NCI-H82 treated with DMSO at 0.1 percent for 48 hours (cell line): Measurements from ENCODE around the gene PCSK4.
A peak's percentile ranks its signal among the peaks of the same experiment; 100 is the strongest.

Experiments used
- DNase-seq: peaks from one replicate; lab custom pipeline; 2025; ENCODE audit not compliant: unreplicated experiment; lab: John Stamatoyannopoulos, UW

Gene PCSK4

DNA sequence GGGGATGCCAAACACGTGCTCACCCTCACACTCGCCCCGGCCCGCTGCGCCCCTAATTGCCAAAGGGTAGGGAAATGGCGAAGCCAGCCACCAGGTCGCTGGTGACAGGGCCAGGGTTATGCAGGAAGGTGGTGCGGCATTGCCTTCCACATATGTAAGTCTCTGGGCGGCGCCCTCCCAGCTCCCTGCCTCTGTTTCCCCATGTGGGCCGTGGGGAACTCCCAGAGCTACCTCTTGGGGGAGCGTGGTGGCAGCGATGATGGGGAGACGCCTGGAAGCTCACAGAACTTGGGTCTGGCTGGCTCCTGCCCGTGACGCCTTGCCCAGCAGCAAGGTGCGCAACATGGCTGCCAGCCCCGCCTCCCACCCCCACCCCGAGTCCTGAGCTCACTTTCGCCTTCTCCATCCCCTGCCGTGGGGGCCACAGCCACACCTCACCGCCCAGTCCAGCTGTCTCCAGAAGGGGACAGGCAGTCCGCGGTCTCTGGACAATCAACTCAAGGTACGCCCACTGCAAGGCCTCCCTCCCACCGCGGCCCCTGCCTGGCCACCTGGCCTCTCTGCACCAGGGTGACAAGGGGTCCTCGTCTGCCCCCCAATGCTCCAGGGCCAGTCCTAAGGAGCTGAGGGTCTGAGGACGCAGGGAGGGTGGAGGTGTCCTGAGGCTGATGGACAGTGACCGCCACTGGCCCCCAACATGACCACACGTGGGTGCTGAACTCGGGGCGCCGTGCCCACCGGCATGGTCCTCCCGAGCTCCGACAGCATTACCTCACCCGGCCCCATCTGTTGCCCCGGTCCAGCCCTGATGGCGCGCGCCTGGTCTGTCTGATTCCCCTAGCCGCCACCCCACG lies 17.7 kb downstream of the PCSK4 start:
- no peak for DNase-seq

DNA sequence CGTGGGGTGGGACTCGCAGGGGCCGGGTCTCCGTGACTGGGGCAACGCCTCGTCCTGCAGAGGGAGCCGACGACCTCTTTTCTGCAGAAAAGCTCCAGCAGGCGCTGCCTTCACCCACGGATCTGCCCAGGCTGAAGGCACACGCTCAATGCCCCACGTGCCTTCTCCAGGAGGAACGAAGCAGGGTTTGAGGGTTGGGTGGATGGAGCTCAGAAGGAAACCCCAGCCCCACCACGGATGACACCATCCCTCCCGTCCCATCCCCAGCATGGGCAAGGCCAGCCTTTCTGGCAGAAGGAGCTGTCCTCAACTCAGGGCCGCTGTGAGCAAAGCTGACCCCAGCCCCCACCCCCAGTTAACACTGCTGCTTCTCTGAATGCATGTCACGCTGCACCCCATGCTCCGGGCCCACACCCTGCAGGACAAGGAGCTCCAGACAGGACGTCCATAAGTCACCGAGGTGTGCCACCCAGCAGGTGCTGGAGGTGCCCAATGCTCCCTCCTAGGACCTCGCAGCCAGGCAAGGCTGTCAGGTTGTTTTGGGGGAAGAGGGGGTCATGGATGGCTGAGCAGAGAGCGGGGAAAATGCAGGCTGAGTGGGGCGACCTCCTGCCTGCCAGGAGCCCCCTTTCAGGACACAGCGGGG lies 18.5 kb downstream of the PCSK4 start:
- no peak for DNase-seq

DNA sequence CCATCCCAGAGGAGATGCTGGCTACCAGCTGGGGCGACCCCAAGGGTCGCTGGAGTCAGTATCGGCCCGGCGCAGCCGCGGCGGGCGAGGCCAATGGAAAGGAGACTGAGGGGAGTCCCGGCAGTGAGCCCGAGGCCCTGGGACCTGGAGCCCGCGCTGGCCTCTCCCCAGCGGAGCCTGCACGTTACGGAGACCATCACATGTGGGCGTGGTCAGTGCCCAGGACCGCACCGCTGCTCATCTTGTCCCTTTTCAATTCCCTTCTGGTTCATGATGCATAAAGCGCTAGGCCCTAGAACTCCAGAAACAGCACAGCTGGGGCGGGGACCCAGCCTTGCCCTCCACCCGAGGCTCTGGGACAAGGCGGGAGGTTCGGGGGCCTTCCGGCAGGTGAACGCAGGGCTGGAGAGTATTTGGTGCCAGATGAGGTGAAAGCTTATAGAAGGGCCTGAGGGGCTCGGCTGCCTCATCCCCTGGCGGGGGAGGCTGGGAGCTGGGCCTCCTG lies 19.1 kb downstream of the PCSK4 start:
- DNase-seq: no peak

DNA sequence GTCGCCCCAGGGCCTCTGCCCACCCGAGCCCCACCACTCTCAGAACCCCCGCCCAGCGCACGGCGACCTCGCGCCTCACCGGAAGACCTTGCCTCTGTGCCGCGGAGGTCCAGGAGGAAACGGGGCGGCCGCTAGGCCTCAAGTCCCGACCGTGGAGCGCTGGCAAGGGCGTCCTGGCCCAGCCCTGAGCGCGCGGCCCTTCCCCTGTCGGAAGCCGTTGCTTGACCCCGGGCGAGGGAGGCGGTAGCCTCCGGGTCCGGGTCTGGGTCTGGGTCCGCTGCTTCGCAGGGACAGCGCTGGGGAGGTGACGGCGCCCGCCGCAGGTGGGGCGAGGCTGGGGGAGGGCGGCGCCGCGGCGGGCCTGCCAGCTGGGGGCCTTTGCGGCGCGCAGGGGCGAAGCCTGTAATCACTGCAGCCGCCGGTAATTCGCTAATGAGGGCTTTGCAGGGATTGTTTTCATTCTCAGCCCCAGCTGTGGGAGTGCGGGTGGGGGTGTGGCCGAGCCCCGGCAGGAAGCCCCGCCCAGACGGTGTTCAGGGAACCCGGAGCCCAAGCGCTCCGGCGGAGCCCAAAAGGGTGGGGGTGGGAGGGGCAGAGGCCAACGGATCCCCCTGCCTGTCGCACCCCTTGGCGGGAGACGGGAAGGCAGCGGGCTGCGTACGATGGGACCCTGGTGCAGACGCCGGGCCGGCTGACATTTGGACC lies 19.7 kb downstream of the PCSK4 start:
- DNase-seq: peak; percentile 78

DNA sequence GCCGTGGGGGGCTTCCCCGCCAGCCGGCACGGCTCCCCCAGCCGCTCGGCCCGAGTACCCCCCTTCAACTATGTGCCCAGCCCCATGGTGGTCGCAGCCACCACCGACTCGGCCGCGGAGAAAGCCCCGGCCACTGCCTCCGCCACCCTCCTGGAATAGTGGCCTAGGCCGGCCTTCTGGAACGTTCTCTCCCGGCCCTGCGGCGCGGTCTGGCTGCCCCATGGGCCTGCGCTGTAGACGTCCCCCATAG lies 20.2 kb downstream of the PCSK4 start:
- no peak for DNase-seq

DNA sequence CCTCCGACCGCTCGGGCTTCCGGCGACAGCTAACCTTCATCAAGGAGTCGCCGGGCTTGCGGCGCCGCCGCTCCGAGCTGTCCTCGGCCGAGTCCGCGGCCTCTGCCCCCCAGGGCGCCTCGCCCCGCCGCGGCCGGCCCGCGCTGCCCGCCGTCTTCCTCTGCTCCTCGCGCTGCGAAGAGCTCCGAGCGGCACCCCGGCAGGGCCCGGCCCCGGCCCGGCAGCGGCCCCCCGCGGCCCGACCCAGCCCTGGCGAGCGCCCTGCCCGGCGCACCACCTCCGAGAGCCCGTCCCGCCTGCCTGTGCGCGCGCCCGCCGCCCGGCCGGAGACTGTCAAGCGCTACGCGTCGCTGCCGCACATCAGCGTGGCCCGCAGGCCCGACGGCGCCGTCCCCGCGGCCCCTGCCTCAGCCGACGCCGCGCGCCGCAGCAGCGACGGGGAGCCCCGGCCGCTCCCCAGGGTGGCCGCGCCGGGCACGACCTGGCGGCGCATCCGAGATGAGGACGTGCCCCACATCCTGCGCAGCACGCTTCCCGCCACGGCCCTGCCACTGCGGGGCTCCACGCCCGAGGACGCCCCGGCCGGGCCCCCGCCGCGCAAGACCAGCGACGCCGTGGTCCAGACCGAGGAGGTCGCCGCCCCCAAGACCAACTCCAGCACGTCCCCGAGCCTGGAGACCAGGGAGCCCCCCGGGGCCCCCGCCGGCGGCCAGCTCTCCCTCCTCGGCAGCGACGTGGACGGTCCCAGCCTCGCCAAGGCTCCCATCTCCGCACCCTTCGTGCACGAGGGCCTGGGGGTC lies 20.7 kb downstream of the PCSK4 start:
- DNase-seq: no peak

DNA sequence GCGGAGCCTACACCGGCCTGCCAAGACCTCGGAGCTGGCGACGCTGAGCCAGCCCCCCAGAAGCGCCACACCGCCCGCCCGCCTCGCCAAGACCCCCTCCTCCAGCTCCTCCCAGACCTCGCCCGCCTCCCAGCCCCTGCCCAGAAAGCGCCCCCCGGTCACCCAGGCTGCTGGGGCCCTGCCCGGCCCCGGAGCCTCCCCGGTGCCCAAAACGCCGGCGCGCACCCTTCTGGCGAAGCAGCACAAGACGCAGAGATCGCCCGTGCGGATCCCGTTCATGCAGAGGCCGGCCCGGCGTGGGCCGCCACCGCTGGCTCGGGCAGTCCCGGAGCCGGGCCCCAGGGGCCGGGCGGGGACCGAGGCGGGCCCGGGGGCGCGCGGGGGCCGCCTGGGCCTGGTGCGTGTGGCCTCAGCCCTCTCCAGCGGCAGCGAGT lies 21.3 kb downstream of the PCSK4 start:
- DNase-seq: no peak

DNA sequence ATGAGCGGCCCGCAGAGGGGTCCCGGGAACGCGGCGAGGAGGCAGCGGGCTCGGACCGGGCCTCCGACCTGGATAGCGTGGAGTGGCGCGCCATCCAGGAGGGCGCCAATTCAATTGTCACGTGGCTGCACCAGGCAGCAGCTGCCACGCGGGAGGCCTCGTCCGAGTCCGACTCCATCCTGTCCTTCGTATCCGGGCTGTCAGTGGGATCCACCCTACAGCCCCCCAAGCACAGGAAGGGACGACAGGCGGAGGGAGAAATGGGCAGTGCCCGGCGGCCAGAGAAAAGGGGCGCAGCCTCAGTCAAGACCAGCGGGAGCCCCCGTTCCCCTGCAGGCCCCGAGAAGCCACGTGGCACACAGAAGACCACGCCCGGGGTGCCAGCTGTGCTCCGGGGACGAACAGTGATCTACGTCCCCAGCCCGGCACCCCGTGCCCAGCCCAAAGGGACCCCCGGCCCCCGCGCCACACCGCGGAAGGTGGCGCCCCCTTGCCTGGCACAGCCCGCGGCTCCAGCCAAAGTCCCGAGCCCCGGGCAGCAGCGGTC lies 21.8 kb downstream of the PCSK4 start:
- no peak for DNase-seq

DNA sequence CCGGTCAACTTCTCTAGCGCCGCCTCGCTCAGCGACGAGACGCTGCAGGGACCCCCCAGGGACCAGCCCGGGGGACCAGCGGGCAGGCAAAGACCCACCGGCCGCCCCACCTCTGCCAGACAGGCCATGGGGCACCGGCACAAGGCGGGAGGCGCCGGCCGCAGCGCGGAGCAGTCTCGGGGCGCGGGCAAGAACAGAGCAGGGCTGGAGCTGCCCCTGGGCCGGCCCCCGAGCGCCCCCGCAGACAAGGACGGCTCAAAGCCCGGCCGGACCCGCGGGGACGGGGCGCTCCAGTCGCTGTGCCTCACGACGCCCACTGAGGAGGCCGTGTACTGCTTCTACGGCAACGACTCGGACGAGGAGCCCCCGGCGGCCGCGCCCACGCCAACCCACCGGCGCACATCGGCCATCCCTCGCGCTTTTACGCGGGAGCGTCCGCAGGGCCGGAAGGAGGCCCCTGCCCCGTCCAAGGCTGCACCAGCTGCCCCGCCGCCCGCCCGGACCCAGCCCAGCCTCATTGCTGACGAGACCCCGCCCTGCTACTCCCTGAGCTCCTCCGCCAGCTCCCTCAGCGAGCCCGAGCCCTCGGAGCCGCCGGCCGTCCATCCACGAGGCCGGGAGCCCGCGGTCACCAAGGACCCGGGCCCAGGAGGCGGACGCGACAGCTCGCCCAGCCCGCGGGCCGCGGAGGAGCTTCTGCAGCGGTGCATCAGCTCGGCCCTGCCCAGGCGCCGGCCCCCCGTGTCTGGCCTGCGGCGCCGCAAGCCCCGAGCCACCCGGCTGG lies 22.5 kb downstream of the PCSK4 start:
- no peak for DNase-seq

DNA sequence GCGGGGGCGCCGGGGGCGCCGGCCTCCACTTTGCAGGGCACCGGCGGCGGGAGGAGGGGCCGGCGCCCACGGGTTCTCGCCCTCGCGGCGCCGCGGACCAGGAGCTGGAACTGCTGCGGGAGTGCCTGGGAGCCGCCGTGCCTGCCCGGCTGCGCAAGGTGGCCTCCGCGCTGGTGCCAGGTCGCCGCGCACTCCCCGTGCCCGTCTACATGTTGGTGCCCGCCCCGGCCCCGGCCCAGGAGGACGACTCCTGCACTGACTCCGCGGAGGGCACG lies 23.0 kb downstream of the PCSK4 start:
- DNase-seq: no peak

DNA sequence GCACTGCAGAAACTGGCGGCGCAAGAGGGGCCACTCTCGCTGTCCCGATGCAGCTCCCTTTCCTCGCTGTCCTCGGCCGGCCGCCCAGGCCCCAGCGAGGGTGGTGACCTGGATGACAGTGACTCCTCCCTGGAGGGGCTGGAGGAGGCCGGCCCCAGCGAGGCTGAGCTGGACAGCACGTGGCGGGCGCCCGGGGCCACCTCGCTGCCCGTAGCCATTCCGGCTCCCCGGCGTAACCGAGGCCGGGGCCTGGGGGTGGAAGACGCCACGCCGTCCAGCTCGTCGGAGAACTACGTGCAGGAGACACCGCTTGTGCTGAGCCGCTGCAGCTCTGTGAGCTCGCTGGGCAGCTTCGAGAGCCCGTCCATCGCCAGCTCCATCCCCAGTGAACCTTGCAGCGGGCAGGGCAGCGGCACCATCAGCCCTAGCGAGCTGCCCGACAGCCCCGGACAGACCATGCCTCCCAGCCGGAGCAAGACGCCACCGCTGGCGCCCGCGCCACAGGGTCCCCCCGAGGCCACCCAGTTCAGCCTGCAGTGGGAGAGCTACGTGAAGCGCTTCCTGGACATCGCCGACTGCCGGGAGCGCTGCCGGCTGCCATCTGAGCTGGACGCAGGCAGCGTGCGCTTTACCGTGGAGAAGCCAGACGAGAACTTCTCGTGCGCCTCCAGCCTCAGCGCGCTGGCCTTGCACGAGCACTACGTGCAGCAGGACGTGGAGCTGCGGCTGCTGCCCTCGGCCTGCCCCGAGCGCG lies 23.5 kb downstream of the PCSK4 start:
- no peak for DNase-seq

DNA sequence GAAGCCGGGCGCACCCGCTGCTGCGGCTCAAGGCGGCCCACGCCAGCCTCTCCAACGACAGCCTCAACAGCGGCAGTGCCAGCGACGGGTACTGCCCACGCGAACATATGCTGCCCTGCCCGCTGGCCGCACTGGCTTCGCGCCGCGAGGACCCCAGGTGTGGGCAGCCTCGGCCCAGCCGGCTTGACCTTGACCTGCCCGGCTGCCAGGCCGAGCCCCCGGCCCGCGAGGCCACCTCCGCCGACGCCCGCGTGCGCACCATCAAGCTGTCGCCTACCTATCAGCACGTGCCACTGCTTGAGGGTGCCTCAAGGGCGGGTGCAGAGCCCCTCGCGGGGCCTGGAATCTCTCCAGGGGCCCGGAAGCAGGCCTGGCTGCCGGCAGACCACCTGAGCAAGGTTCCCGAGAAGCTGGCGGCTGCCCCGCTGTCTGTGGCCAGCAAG lies 24.1 kb downstream of the PCSK4 start:
- no peak for DNase-seq

DNA sequence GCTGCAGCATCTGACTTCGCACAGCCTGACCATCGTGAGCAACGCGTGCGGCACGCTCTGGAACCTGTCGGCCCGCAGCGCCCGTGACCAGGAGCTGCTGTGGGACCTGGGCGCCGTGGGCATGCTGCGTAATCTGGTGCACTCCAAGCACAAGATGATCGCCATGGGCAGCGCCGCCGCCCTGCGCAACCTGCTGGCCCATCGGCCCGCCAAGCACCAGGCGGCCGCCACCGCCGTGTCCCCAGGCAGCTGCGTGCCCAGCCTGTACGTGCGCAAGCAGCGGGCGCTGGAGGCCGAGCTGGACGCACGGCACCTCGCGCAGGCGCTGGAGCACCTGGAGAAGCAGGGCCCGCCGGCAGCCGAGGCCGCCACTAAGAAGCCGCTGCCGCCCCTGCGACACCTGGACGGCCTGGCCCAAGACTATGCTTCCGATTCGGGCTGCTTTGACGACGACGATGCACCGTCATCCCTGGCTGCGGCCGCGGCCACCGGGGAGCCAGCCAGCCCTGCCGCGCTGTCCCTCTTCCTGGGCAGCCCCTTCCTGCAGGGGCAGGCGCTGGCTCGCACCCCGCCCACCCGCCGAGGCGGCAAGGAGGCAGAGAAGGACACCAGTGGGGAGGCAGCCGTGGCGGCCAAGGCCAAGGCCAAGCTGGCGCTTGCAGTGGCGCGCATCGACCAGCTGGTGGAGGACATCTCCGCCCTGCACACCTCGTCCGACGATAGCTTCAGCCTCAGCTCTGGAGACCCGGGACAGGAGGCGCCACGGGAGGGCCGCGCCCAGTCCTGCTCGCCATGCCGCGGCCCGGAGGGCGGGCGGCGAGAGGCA lies 24.7 kb downstream of the PCSK4 start:
- no peak for DNase-seq

DNA sequence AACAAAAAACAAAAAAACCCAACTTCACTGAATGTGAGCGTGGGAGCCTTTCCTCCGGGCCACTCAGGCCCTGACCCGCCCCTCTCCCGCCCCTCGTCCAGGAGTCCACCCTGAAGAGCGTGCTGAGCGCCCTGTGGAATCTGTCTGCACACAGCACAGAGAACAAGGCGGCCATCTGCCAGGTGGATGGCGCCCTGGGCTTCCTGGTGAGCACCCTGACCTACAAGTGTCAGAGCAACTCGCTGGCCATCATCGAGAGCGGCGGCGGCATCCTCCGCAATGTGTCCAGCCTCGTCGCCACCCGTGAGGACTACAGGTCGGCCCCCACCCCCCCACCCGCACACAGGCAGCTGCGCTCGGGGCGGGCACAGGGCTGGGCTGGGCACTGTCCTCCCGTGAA lies 28.3 kb downstream of the PCSK4 start:
- no peak for DNase-seq

DNA sequence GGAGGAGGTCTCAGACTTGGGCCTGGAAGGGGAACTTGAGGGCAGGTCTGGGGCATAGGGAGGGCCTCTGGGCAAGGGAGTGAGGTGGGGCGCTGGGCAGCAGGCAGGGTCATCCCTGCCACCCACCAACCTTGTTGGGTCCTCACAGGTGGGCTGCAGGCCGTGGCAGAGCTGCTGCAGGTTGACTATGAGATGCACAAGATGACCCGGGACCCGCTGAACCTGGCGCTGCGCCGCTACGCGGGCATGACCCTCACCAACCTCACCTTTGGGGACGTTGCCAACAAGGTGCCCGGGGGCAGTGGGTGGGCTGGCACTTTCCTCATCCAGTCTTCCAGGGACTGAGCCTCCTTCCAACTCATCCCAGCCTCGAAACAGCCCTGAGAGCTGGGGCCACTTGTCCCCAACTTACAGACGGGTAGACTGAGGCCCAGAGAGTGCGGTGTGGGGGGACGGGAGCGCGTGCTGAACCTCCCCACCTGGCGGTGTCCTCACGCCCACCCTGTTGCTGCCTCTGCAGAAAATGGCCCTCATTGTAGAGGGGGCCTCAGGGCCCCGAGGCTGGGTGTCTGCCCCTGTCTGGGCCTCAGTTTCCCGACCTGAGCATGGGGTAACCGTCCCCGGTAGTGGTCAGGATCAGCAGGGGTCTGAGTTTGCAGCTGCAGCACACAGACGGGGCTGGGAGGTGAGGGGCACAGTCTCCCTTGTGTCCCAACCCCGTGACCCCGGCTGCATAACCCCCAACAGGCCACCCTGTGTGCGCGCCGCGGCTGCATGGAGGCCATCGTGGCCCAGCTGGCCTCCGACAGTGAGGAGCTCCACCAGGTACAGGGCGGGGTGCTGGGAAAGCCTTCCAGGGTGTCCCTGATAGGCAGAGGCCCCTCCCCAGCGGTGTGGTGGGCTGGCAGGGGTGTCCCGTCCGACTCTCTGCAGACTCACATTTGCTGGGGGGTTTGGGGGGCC lies 29.8 kb downstream of the PCSK4 start:
- DNase-seq: no peak

DNA sequence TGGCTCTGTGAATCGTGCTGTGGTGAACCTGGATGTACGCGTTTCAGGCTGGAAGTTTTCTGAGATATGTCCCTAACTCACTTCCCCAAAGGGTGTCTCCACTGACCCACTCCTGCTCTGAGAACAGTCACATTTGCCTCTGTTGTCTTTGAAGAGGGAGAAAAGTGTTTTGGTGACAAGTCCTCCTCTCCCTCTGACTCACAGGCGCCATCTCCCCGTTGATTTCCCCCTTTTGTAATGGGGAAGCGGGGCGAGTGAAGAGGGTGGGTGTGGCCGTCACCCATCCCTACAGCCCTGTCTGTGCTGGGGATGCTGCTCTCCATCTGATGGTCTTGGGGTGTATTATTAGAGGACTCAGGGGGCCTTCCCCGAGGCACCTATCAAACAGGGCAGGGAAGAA lies 30.7 kb downstream of the PCSK4 start:
- DNase-seq: no peak

DNA sequence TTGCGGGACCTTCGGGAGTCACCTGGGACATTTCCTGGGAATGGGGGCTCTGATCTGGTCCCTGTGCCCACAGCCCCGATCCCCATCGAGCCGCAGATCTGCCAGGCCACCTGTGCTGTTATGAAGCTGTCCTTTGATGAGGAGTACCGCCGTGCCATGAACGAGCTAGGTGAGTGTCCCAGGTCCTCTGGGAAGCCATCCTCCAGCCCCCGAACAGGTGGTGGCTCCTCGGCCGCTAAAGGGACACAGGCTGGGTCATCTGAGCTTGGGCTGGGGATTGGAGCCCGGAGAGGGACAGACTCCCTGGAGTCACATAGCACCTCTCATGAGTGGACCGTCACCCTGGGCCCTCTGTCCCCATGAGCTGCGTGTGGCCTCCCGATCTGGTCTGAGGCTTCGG lies 32.3 kb downstream of the PCSK4 start:
- DNase-seq: no peak
